Ascending aorta (tissue), 2 donors: Measurements from ENCODE around the gene HERPUD2. TPM values are rescaled to one million over a fixed set of nuclear protein-coding genes. Genes with fewer than 3 reads are reported as not detected.

Source experiments
- DNase-seq, 2 donors: peaks; one replicate each; pipeline ENCODE4 v3.0.0-alpha.2; 2019; ENCODE audit warnings: low spot score in 2 of 2
- H3K27ac ChIP-seq, 2 donors: fragments of 200-600 bp; sonication (generic); one replicate each; pipeline ENCODE4 v1.5.1; 2016 to 2017; ENCODE audit warnings: mild to moderate bottlenecking in 1 of 2
- H3K27me3 ChIP-seq: fragments of 200-600 bp; sonication (generic); one replicate; pipeline ENCODE4 v1.5.1; 2017
- H3K36me3 ChIP-seq, 2 donors: fragments of 200-600 bp; sonication (generic); one replicate each; pipeline ENCODE4 v1.5.1; 2016
- H3K4me1 ChIP-seq, 2 donors: fragments of 200-600 bp; sonication (generic); one replicate each; pipeline ENCODE4 v1.5.1; 2016 to 2017; ENCODE audit warnings: mild to moderate bottlenecking in 1 of 2
- H3K4me3 ChIP-seq, 2 donors: fragments of 200-600 bp; sonication (generic); one replicate each; pipeline ENCODE4 v1.5.1; 2016 to 2017; ENCODE audit warnings: mild to moderate bottlenecking in 1 of 2
- H3K9me3 ChIP-seq, 2 donors: fragments of 200-600 bp; sonication (generic); one replicate each; pipeline ENCODE4 v1.5.1; 2016
- CTCF ChIP-seq, 3 experiments: fragments of 200-600 bp in 2 of 3; fragments of 450-650 bp in 1 of 3; sonication (generic) in 2 of 3; IDR thresholded peaks; one replicate each; pipeline ENCODE4 v1.5.1; 2016 to 2019; ENCODE audit warnings: antibody characterized with exemption in 3 of 3, mild to moderate bottlenecking in 1 of 3, moderate library complexity in 1 of 3
- intact Hi-C: fragments of 100-400 bp; cut with DNase I; formaldehyde crosslinking; loops from one replicate; pipeline ENCODE4 v1.15.1; 2023
- total RNA-seq: library from RNA; depleted of rRNA; stranded (reverse); fragments of >200 nt; gene quantifications from one replicate; pipeline ENCODE4 v1.1.0, GENCODE V29; 2016

The HERPUD2 gene
- total RNA-seq, 1 donor from 2014 or later, result 69.8 TPM

- Histone ChIP-seq H3K4me3 (no peak overlapping the region), H3K27ac (no peak overlapping the region), H3K9me3 (peaks cover 0 to 10% of the 10 kb centered on the region in 2 donors), H3K36me3 (peaks cover 0 to 20% of the 10 kb centered on the region in 2 donors), H3K27me3 (no peaks in the 10 kb centered on the region), H3K4me1 (peaks cover 0 to 3% of the 10 kb centered on the region in 2 donors)
- TF ChIP-seq CTCF (IDR thresholded peaks at IDR 0.05), result no peak
- intact Hi-C loops, result no loop called here
- DNase-seq, result no peak
These were observed 46.6 kb downstream of the HERPUD2 start for GRCh38 chr7:35648367-35648766.

GRCh38 chr7:35647171-35647574 is 47.8 kb downstream of the HERPUD2 start:
- Histone ChIP-seq H3K9me3 (no peaks in the 10 kb centered on the region), H3K27me3 (no peaks in the 10 kb centered on the region), H3K4me1 (peaks cover 0 to 3% of the 10 kb centered on the region in 2 donors), H3K4me3 (no peak overlapping the region), H3K27ac (no peak overlapping the region), H3K36me3 (peaks cover 0 to 16% of the 10 kb centered on the region in 2 donors)
- no peak for TF ChIP-seq CTCF (IDR thresholded peaks at IDR 0.05)
- DNase-seq, result no peak
- intact Hi-C loops, result no loop called here

GRCh38 chr7:35646289-35647023 is 48.5 kb downstream of the HERPUD2 start:
- Histone ChIP-seq H3K4me1 (peaks cover 0 to 3% of the 10 kb centered on the region in 2 donors), H3K27me3 (no peaks in the 10 kb centered on the region), H3K27ac (peak overlapping the region in 1 of 2 donors; percentile 5), H3K36me3 (peaks cover 0 to 16% of the 10 kb centered on the region in 2 donors), H3K4me3 (no peak overlapping the region), H3K9me3 (no peaks in the 10 kb centered on the region)
- intact Hi-C loops, result no loop called here
- no peak for TF ChIP-seq CTCF (IDR thresholded peaks at IDR 0.05)
- DNase-seq, result no peak

GRCh38 chr7:35645691-35646090 is 49.2 kb downstream of the HERPUD2 start:
- peaks cover 0 to 16% of the 10 kb centered on the region in 2 donors for H3K36me3 ChIP-seq
- intact Hi-C loops, result no loop called here
- H3K27ac ChIP-seq, result no peak overlapping the region
- DNase-seq, result no peak
- no peaks in the 10 kb centered on the region for H3K27me3 ChIP-seq
- no peaks in the 10 kb centered on the region for H3K9me3 ChIP-seq
- H3K4me1 ChIP-seq, result peaks cover 0 to 3% of the 10 kb centered on the region in 2 donors
- TF ChIP-seq CTCF (IDR thresholded peaks at IDR 0.05), result no peak
- H3K4me3 ChIP-seq, result no peak overlapping the region

GRCh38 chr7:35630024-35630972 is 64.6 kb downstream of the HERPUD2 start:
- DNase-seq, result no peak
- H3K4me3 ChIP-seq, result no peak overlapping the region
- no peak for TF ChIP-seq CTCF (IDR thresholded peaks at IDR 0.05)
- H3K4me1 ChIP-seq, result no peaks in the 10 kb centered on the region
- no peaks in the 10 kb centered on the region for H3K27me3 ChIP-seq
- intact Hi-C loops, result no loop called here
- peaks cover 33 to 57% of the 10 kb centered on the region in 2 donors for H3K36me3 ChIP-seq
- H3K27ac ChIP-seq, result no peak overlapping the region
- H3K9me3 ChIP-seq, result no peaks in the 10 kb centered on the region
